ENCODE data around the gene CNIH2. TPM values are rescaled to one million over a fixed set of nuclear protein-coding genes. Genes with fewer than 3 reads are reported as not detected.
A peak's percentile ranks its signal among the peaks of the same experiment; 100 is the strongest.

Gene CNIH2
- total RNA-seq, 1 donor from 2014 or later, result 0.89 TPM

GRCh38 chr11:66330931-66331330 lies 53.0 kb downstream of the CNIH2 start:
- ATAC-seq, result no peak

GRCh38 chr11:66331542-66332370 lies 53.8 kb downstream of the CNIH2 start:
- Histone ChIP-seq H3K27ac (no peak overlapping the region), H3K9me3 (no peaks in the 10 kb centered on the region), H3K36me3 (peaks cover 18% of the 10 kb centered on the region), H3K27me3 (ENCODE audit: low read depth) (no peaks in the 10 kb centered on the region), H3K4me3 (no peak overlapping the region), H3K4me1 (peaks cover 43% of the 10 kb centered on the region)
- no peak for TF ChIP-seq CTCF (IDR thresholded peaks at IDR 0.05)
- intact Hi-C loops (cut with DNase I), result no loop called here
- peak; percentile 30 for DNase-seq
- ATAC-seq, result no peak

More at GRCh38 chr11:66330931-66331330, 53.0 kb downstream of the CNIH2 start:
- intact Hi-C loops (cut with DNase I), result no loop called here
- Histone ChIP-seq H3K27ac (no peak overlapping the region), H3K27me3 (ENCODE audit: low read depth) (no peaks in the 10 kb centered on the region), H3K36me3 (peaks cover 18% of the 10 kb centered on the region), H3K4me1 (peaks cover 41% of the 10 kb centered on the region), H3K9me3 (no peaks in the 10 kb centered on the region), H3K4me3 (no peak overlapping the region)
- no peak for TF ChIP-seq CTCF (IDR thresholded peaks at IDR 0.05)
- DNase-seq, result peak; percentile 36

GRCh38 chr11:66332371-66333219 lies 54.6 kb downstream of the CNIH2 start:
- Histone ChIP-seq H3K9me3 (no peaks in the 10 kb centered on the region), H3K27ac (no peak overlapping the region), H3K36me3 (peaks cover 25% of the 10 kb centered on the region), H3K4me1 (peaks cover 43% of the 10 kb centered on the region), H3K4me3 (no peak overlapping the region), H3K27me3 (ENCODE audit: low read depth) (no peaks in the 10 kb centered on the region)
- intact Hi-C loops (cut with DNase I), result no loop called here
- TF ChIP-seq CTCF (IDR thresholded peaks at IDR 0.05), result no peak
- ATAC-seq (no peak), DNase-seq (peak; percentile 17)

GRCh38 chr11:66333220-66333877 lies 55.4 kb downstream of the CNIH2 start:
- peaks cover 36% of the 10 kb centered on the region for H3K4me1 ChIP-seq
- H3K36me3 ChIP-seq, result peaks cover 32% of the 10 kb centered on the region
- no peaks in the 10 kb centered on the region for H3K27me3 ChIP-seq (ENCODE audit: low read depth)
- DNase-seq (peak; percentile 30), ATAC-seq (no peak)
- TF ChIP-seq CTCF (IDR thresholded peaks at IDR 0.05), result no peak
- intact Hi-C loops (cut with DNase I), result no loop called here
- no peak overlapping the region for H3K27ac ChIP-seq
- no peaks in the 10 kb centered on the region for H3K9me3 ChIP-seq
- H3K4me3 ChIP-seq, result no peak overlapping the region

Other genes starting within 250 kb of the CNIH2 start
- gene GAL3ST3, start 229.0 kb upstream of the CNIH2 start, total RNA-seq, result not detected
- 145 TPM for gene SF3B2, start 225.8 kb upstream of the CNIH2 start, total RNA-seq
- 50.8 TPM for gene PACS1, start 207.9 kb upstream of the CNIH2 start, total RNA-seq
- 24.3 TPM for gene KLC2, start 20.5 kb upstream of the CNIH2 start, total RNA-seq
- gene RAB1B, start 9.5 kb upstream of the CNIH2 start, total RNA-seq, result 138 TPM
- 67.8 TPM for gene YIF1A, start 11.0 kb downstream of the CNIH2 start, total RNA-seq
- gene TMEM151A, start 13.7 kb downstream of the CNIH2 start, total RNA-seq, result not detected
- gene CD248, start 38.9 kb downstream of the CNIH2 start, total RNA-seq, result 28.7 TPM
- gene RIN1, start 58.3 kb downstream of the CNIH2 start, total RNA-seq, result 8.2 TPM
- gene BRMS1, start 66.9 kb downstream of the CNIH2 start, total RNA-seq, result 37.8 TPM
- 22.6 TPM for gene B4GAT1, start 69.5 kb downstream of the CNIH2 start, total RNA-seq
- gene SLC29A2, start 93.6 kb downstream of the CNIH2 start, total RNA-seq, result 10.6 TPM
- not detected for gene NPAS4, start 142.9 kb downstream of the CNIH2 start, total RNA-seq
- 32.7 TPM for gene MRPL11, start 160.7 kb downstream of the CNIH2 start, total RNA-seq
- gene PELI3, start 188.7 kb downstream of the CNIH2 start, total RNA-seq, result 21.4 TPM
- gene DPP3, start 202.3 kb downstream of the CNIH2 start, total RNA-seq, result 32.7 TPM
- gene BBS1, start 232.5 kb downstream of the CNIH2 start, total RNA-seq, result 41.4 TPM

Measured in lower lobe of right lung (tissue), 2 donors.